CD14-positive monocyte (primary cell): ENCODE data around the gene GPC2. TPM values are rescaled to one million over a fixed set of nuclear protein-coding genes. Genes with fewer than 3 reads are reported as not detected.

Experiments
- DNase-seq, 3 donors: peaks; one replicate each; pipeline ENCODE4 v3.0.0-alpha.2; 2011 to 2022
- H2AFZ ChIP-seq: 2 replicates; pipeline ENCODE4 v1.6.0; 2012; ENCODE audit warnings: mild to moderate bottlenecking, low read depth, low read length, inconsistent platforms; ENCODE audit not compliant: insufficient read depth, poor library complexity, severe bottlenecking
- H3K27ac ChIP-seq, 2 donors: 1 replicate in 1 of 2; 2 replicates in 1 of 2; pipeline ENCODE4 v1.5.1; 2012 to 2013; ENCODE audit warnings: low read length in 2 of 2, control low read depth in 1 of 2, inconsistent platforms in 1 of 2, low read depth in 1 of 2, mild to moderate bottlenecking in 1 of 2
- H3K27me3 ChIP-seq, 2 donors: one replicate each; pipeline versions ENCODE4 v1.6.0 to v1.6.1; 2011 to 2013; ENCODE audit warnings: low read length in 2 of 2; ENCODE audit not compliant: control insufficient read depth in 2 of 2, insufficient read depth in 2 of 2
- H3K36me3 ChIP-seq, 2 donors: replicated peaks in 1 of 2; 1 replicate in 1 of 2; 2 replicates in 1 of 2; pipeline versions ENCODE4 v1.5.1 to v1.6.1; 2012 to 2013; ENCODE audit warnings: low read length in 2 of 2, control low read depth in 1 of 2, inconsistent platforms in 1 of 2, mild to moderate bottlenecking in 1 of 2; ENCODE audit not compliant: insufficient read depth in 2 of 2, control insufficient read depth in 1 of 2
- H3K4me1 ChIP-seq, 2 donors: 1 replicate in 1 of 2; 2 replicates in 1 of 2; pipeline versions ENCODE4 v1.5.1 to v1.6.1; 2012 to 2013; ENCODE audit warnings: low read length in 2 of 2, control low read depth in 1 of 2, inconsistent platforms in 1 of 2, mild to moderate bottlenecking in 1 of 2, moderate library complexity in 1 of 2; ENCODE audit not compliant: insufficient read depth in 2 of 2, control insufficient read depth in 1 of 2
- H3K4me2 ChIP-seq: replicated peaks from 2 replicates; pipeline ENCODE3; 2012; ENCODE audit warnings: low read length, moderate library complexity, mild to moderate bottlenecking; ENCODE audit not compliant: poor library complexity, severe bottlenecking; ENCODE audit errors: extremely low read depth
- H3K4me3 ChIP-seq, 3 experiments: fragments of 200-600 bp in 1 of 3; sonication (generic) in 1 of 3; replicated peaks in 1 of 3; 1 replicate in 2 of 3; 2 replicates in 1 of 3; pipeline ENCODE4 v1.5.1; 2011 to 2013; ENCODE audit warnings: low read length in 3 of 3, mild to moderate bottlenecking in 3 of 3, control low read depth in 2 of 3, low read depth in 2 of 3, inconsistent platforms in 1 of 3, moderate library complexity in 1 of 3
- H3K79me2 ChIP-seq: 2 replicates; pipeline ENCODE4 v1.6.0; 2012; ENCODE audit warnings: mild to moderate bottlenecking, control low read depth, inconsistent platforms, low read length, moderate library complexity; ENCODE audit not compliant: insufficient read depth
- H3K9ac ChIP-seq: 2 replicates; pipeline ENCODE4 v1.6.0; 2017; ENCODE audit warnings: low read length, mild to moderate bottlenecking; ENCODE audit not compliant: insufficient read depth, poor library complexity, severe bottlenecking
- H3K9me3 ChIP-seq, 2 donors: replicated peaks in 1 of 2; 1 replicate in 1 of 2; 2 replicates in 1 of 2; pipeline versions ENCODE4 v1.5.1 to v1.6.1; 2012 to 2013; ENCODE audit warnings: low read length in 2 of 2, control low read depth in 1 of 2; ENCODE audit not compliant: control insufficient read depth in 1 of 2, insufficient read depth in 1 of 2
- H4K20me1 ChIP-seq: 2 replicates; pipeline ENCODE4 v1.6.0; 2012; ENCODE audit warnings: mild to moderate bottlenecking, low read length, control low read depth, moderate library complexity; ENCODE audit not compliant: insufficient read depth
- H3K27ac Mint-ChIP-seq, 7 donors: one replicate each; pipeline ENCODE4 v1.8.0; 2020; ENCODE audit warnings: mild to moderate bottlenecking in 7 of 7, mixed read lengths in 7 of 7, moderate library complexity in 6 of 7, inconsistent platforms in 2 of 7
- H3K27me3 Mint-ChIP-seq, 3 donors: one replicate each; pipeline ENCODE4 v1.8.0; 2021 to 2022; ENCODE audit warnings: low read depth in 3 of 3, mild to moderate bottlenecking in 3 of 3, mixed read lengths in 3 of 3, moderate library complexity in 3 of 3, inconsistent platforms in 1 of 3
- H3K36me3 Mint-ChIP-seq, 2 donors: one replicate each; pipeline ENCODE4 v1.8.0; 2020; ENCODE audit warnings: mixed read lengths in 2 of 2, inconsistent platforms in 1 of 2, mild to moderate bottlenecking in 1 of 2
- H3K4me1 Mint-ChIP-seq: one replicate; pipeline ENCODE4 v1.8.0; 2020; ENCODE audit warnings: mild to moderate bottlenecking, mixed read lengths
- H3K4me3 Mint-ChIP-seq, 2 donors: one replicate each; pipeline ENCODE4 v1.8.0; 2020; ENCODE audit warnings: mild to moderate bottlenecking in 2 of 2, mixed read lengths in 2 of 2, moderate library complexity in 1 of 2
- H3K9me3 Mint-ChIP-seq, 7 donors: one replicate each; pipeline ENCODE4 v1.8.0; 2020 to 2022; ENCODE audit warnings: mixed read lengths in 7 of 7, mild to moderate bottlenecking in 6 of 7, moderate library complexity in 6 of 7, inconsistent platforms in 2 of 7
- CTCF ChIP-seq: fragments of 200-600 bp; IDR thresholded peaks from one replicate; pipeline ENCODE4 v1.8.0; 2022; ENCODE audit warnings: antibody characterized with exemption, mild to moderate bottlenecking
- WGBS: methylation state at CpG from one replicate; pipeline ENCODE4 v1.1.5; 2013; ENCODE audit warnings: missing lambda C conversion rate; ENCODE audit not compliant: insufficient coverage; 5-methylcytosine and 5-hydroxymethylcytosine counted together
- intact Hi-C, 2 donors: fragments of 100-400 bp; cut with micrococcal nuclease; formaldehyde crosslinking; loops; one replicate each; pipeline versions ENCODE4 v1.15.0 to v1.15.1; 2023
- polyA plus RNA-seq, 3 donors: library from polyadenylated mRNA; depleted of rRNA in 1 of 3; unstranded in 2 of 3; stranded (reverse) in 1 of 3; fragments of 300-500 nt in 2 of 3; fragments of >200 nt in 1 of 3; fragmentation: Illumina TruSeq in 2 of 3; gene quantifications; 1 replicate in 2 of 3; 2 replicates in 1 of 3; pipeline ENCODE4 v1.2.3, GENCODE V29; 2012 to 2021

Gene GPC2
- polyA plus RNA-seq, 3 donors, result 0.91 TPM; not detected in 2

- Histone ChIP-seq H3K9ac (no peak overlapping the region), H3K4me3 (peak overlapping the region in 1 of 3 experiments; percentile 61), H3K4me2 (peak overlapping the region; percentile 58), H2AFZ (no peak overlapping the region), H3K4me1 (peaks cover 81 to 97% of the 10 kb centered on the region in 2 donors), H3K36me3 (peaks cover 36 to 38% of the 10 kb centered on the region in 2 donors), H3K9me3 (no peaks in the 10 kb centered on the region), H3K27me3 (no peaks in the 10 kb centered on the region), H3K79me2 (peaks cover 93% of the 10 kb centered on the region), H4K20me1 (peaks cover 55% of the 10 kb centered on the region), H3K27ac (peak overlapping the region; percentile 30 to 51)
- peak overlapping the region; percentile 86 to 96 (median 91) for H3K27ac Mint-ChIP-seq
- TF ChIP-seq CTCF, result no peak
- peak overlapping the region in 1 of 2 donors; percentile 78 for H3K4me3 Mint-ChIP-seq
- intact Hi-C loops, result no loop called here
- H3K27me3 Mint-ChIP-seq, result peaks cover 0 to 1% (median 0%) of the 10 kb centered on the region in 3 donors
- peaks cover 0 to 3% (median 0%) of the 10 kb centered on the region in 7 donors for H3K9me3 Mint-ChIP-seq
- DNase-seq, result no peak
- H3K36me3 Mint-ChIP-seq, result peaks cover 47 to 69% of the 10 kb centered on the region in 2 donors
- 99% methylated on average over 7 of the region's 18 CpGs for WGBS
- H3K4me1 Mint-ChIP-seq, result peaks cover 78% of the 10 kb centered on the region
Observed at GRCh38 chr7:100152937-100153666, 24.1 kb downstream of the GPC2 start.

- Histone ChIP-seq H3K27ac (peak overlapping the region; percentile 51 to 55), H3K9ac (no peak overlapping the region), H3K4me3 (peak overlapping the region in 1 of 3 experiments; percentile 61), H4K20me1 (peaks cover 49% of the 10 kb centered on the region), H3K27me3 (no peaks in the 10 kb centered on the region), H2AFZ (no peak overlapping the region), H3K79me2 (peaks cover 87% of the 10 kb centered on the region), H3K4me2 (peak overlapping the region; percentile 58), H3K4me1 (peaks cover 78 to 96% of the 10 kb centered on the region in 2 donors), H3K9me3 (no peaks in the 10 kb centered on the region), H3K36me3 (peaks cover 36 to 38% of the 10 kb centered on the region in 2 donors)
- no peaks in the 10 kb centered on the region for H3K27me3 Mint-ChIP-seq
- H3K9me3 Mint-ChIP-seq, result peaks cover 0 to 3% (median 0%) of the 10 kb centered on the region in 7 donors
- intact Hi-C loops, result no loop called here
- peaks cover 76% of the 10 kb centered on the region for H3K4me1 Mint-ChIP-seq
- peaks cover 47 to 66% of the 10 kb centered on the region in 2 donors for H3K36me3 Mint-ChIP-seq
- TF ChIP-seq CTCF, result no peak
- H3K4me3 Mint-ChIP-seq, result peak overlapping the region; percentile 20 to 78
- peak; percentile 72 to 86 (median 86) for DNase-seq
- H3K27ac Mint-ChIP-seq, result peak overlapping the region; percentile 86 to 96 (median 91)
Observed at GRCh38 chr7:100152404-100152803, 24.8 kb downstream of the GPC2 start.
